ENCODE results near the gene ABTB1. TPM values are rescaled to one million over a fixed set of nuclear protein-coding genes. Genes with fewer than 3 reads are reported as not detected.
A peak's percentile ranks its signal among the peaks of the same experiment; 100 is the strongest.

Gene ABTB1
- total RNA-seq, 1 donor from 2014 or later = 56.6 TPM

DNA sequence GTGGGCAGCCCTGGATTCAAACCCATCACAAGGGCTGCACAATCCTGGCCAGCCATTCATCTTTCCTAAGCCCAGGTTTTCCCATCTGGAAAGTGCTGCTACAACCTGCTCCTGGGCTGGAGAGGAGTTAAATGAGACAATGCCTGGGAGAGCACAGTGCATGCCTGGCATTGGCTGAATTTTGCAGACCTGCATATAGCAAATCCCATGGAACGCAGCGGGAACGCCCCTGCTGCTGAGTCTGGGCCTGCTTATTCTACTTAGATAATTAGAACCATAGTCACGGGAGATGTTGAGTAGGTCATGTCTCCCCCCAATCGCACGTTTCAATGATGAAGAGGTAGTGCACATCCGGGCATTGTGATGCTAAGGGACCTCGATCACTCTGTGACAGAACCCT lies 46.6 kb downstream of the ABTB1 start:
- peaks cover 52% of the 10 kb centered on the region for H3K4me1 ChIP-seq
- ATAC-seq (no peak), DNase-seq (no peak)
- TF ChIP-seq, protein P1, sequence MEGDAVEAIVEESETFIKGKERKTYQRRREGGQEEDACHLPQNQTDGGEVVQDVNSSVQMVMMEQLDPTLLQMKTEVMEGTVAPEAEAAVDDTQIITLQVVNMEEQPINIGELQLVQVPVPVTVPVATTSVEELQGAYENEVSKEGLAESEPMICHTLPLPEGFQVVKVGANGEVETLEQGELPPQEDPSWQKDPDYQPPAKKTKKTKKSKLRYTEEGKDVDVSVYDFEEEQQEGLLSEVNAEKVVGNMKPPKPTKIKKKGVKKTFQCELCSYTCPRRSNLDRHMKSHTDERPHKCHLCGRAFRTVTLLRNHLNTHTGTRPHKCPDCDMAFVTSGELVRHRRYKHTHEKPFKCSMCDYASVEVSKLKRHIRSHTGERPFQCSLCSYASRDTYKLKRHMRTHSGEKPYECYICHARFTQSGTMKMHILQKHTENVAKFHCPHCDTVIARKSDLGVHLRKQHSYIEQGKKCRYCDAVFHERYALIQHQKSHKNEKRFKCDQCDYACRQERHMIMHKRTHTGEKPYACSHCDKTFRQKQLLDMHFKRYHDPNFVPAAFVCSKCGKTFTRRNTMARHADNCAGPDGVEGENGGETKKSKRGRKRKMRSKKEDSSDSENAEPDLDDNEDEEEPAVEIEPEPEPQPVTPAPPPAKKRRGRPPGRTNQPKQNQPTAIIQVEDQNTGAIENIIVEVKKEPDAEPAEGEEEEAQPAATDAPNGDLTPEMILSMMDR (IDR thresholded peaks at IDR 0.05) = no peak
- H3K27ac ChIP-seq = no peak overlapping the region
- intact Hi-C loops (cut with DNase I) = no loop called here
- peaks cover 26% of the 10 kb centered on the region for H3K36me3 ChIP-seq
- no peaks in the 10 kb centered on the region for H3K27me3 ChIP-seq (ENCODE audit: low read depth)
- H3K4me3 ChIP-seq = no peak overlapping the region
- H3K9me3 ChIP-seq = no peaks in the 10 kb centered on the region

DNA sequence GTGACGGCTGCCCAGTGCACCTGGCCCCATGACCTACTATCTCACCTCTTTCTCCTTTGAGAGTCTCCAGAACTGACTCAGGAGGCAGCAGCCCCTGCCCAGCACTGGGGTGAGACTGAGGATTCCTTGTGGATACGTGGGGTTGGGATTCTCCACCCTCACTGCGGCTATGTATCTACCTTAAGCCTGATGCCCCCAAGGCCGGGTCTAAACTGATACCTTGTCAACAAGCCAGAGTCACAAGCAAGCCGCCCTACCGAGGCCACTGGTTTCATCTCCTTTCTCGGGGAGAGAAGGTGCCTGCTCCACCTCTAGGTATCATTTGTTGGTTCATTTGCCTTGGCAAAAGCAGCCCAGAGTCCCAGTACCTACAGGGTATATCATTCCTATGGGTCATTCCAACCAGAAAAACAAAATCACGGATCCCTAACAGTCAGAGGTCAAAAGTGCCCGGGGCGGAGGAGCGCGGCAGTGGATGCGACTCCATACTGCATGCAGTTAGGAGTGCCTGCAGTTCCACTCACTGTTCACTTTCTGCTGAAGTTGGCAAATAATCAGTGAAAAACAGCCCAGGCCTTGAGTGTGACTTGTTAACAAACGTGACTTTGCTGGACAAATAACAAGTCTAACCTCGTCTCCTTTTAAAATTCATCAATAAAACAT lies 47.5 kb downstream of the ABTB1 start:
- no peak for ATAC-seq
- H3K27ac ChIP-seq = no peak overlapping the region
- intact Hi-C loops (cut with DNase I) = no loop called here

DNA sequence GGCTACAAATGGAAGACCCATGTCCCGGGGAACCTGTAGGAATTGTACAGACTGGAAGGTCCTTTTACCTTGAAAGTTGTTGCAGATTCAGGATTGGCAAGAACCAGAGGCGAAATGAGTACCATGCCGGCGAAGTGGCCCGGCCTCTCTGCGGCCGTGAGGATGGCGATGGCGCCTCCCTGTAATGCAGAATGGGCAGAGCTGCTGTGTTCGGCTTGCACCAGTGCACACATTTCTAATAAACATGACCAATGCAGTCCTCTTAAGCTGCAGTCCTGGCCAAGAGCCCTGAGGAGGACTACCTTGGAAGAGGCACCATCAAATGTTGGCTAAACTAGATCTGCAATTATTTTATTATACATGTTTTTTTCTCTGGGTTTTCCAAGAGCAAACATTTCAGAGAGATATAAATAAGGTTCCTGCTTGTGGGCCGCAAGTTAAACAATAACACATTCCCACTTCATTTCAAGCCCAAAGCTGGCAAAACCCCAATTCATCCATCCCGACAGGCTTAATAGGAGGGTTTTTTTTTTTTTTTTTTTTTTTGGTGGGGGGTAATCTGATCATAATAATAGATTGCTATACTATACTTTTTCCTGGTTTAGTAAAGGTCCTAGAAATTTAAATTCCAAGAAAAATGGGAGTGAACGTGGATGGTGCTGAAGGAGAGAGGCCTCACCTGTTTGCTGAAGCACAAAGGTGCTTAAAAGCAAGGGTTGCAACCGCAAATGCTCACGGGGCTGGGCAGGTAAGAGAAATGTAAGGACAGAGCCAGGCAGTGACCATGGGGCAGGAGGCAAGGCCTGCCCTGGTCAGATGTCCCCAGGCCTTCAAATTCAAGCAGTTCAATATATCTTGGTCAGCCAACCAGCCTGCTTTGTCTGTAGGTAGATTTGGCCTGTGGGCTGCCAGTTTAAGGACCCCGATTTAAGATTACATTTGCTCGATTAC lies 48.5 kb downstream of the ABTB1 start:
- Histone ChIP-seq H3K27ac (peak overlapping the region; percentile 69), H3K27me3 (ENCODE audit: low read depth) (no peaks in the 10 kb centered on the region), H3K4me3 (no peak overlapping the region), H3K36me3 (peaks cover 26% of the 10 kb centered on the region), H3K4me1 (peaks cover 36% of the 10 kb centered on the region), H3K9me3 (no peaks in the 10 kb centered on the region)
- TF ChIP-seq, protein P1 (IDR thresholded peaks at IDR 0.05) = no peak
- peak; percentile 59 to 67 for ATAC-seq
- DNase-seq = no peak
- intact Hi-C loops (cut with DNase I) = no loop called here

More for the DNA sequence above, 47.5 kb downstream of the ABTB1 start:
- Histone ChIP-seq H3K4me1 (peaks cover 45% of the 10 kb centered on the region), H3K36me3 (peaks cover 26% of the 10 kb centered on the region), H3K9me3 (no peaks in the 10 kb centered on the region), H3K27me3 (ENCODE audit: low read depth) (no peaks in the 10 kb centered on the region), H3K4me3 (no peak overlapping the region)
- TF ChIP-seq, protein P1 (IDR thresholded peaks at IDR 0.05) = no peak
- no peak for DNase-seq

DNA sequence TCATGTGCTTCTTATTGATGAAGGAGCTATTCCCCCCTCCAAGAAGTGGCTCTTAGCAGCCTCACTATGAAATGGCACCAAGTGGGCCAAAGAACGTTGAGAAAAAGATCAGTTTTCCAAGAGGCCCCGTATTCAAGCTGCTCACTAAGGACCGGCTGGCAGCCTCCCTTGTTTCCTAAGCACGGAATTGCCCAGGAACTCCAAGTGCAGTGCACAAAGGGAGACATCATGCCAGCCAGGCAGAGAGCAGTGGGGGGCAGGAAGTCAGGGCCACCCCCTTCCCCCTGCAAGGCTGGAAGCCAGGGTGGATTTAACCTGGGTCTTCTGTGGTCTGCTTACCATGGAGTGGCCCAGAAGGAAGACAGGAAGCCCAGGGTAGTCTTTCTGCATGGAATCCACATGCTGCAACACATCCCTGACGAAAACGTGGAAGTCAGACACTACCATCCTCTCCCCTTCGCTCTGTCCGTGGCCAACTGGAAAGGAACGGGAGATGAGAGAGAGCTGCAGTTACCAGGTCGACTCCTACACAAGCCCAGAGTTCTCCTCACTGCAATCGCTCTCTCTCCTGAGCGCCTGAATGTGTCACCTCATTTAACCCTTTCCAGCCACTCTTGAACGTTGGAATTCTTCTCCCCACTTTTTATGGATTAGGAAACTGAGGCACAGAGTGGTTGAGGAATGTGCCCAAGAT lies 49.5 kb downstream of the ABTB1 start:
- Histone ChIP-seq H3K4me3 (no peak overlapping the region), H3K36me3 (peaks cover 26% of the 10 kb centered on the region), H3K27ac (peak overlapping the region; percentile 69), H3K9me3 (no peaks in the 10 kb centered on the region), H3K27me3 (ENCODE audit: low read depth) (no peaks in the 10 kb centered on the region), H3K4me1 (peaks cover 35% of the 10 kb centered on the region)
- ATAC-seq (peak in 1 of 2 donors; percentile 50), DNase-seq (no peak)
- intact Hi-C loops (cut with DNase I) = no loop called here
- TF ChIP-seq, protein P1 (IDR thresholded peaks at IDR 0.05) = no peak

DNA sequence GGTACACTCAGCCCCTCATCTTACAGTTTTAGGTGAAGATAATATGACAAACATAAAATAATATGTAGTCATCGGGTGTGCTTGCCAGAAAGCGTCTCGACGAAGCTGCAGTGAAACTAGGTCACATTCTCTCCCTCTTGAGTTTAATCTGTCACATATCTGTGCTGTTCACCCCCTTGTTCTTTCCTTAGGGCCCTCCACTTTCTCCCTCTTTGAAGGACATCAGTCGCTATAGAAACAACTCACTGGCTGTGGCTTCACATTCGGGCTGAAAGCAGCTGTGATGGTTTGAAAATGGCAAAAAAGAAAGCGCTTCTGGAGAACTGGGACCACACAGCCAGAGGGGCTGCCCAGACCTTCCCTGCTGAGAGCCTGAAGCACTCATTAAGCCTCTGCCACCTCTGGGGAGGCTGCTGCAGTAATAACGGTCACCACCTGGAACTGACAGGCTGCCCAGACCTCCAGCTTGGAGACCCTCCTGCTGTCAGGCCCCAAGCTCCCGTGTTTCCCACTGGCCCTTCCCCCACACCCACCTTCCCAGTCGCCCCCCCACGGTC lies 50.3 kb downstream of the ABTB1 start:
- H3K36me3 ChIP-seq = peaks cover 26% of the 10 kb centered on the region
- TF ChIP-seq, protein P1 (IDR thresholded peaks at IDR 0.05) = no peak
- ATAC-seq = peak; percentile 73 to 80
- H3K4me1 ChIP-seq = peaks cover 30% of the 10 kb centered on the region
- DNase-seq = no peak
- no peaks in the 10 kb centered on the region for H3K27me3 ChIP-seq (ENCODE audit: low read depth)
- intact Hi-C loops (cut with DNase I) = no loop called here
- peak overlapping the region; percentile 69 for H3K27ac ChIP-seq
- H3K9me3 ChIP-seq = no peaks in the 10 kb centered on the region
- H3K4me3 ChIP-seq = no peak overlapping the region
